UCSD-AML1 (cell line): Measurements from ENCODE around the gene ASIC3.
A peak's percentile ranks its signal among the peaks of the same experiment; 100 is the strongest.
"Not testable (repeated sequence)": the region's sequence is repeated elsewhere in the genome, so short reads cannot be mapped to it uniquely, and the experiment has no call there.

ENCODE experiments used
- DNase-seq: peaks from one replicate; lab custom pipeline; 2025; ENCODE audit not compliant: unreplicated experiment; lab: John Stamatoyannopoulos, UW

ASIC3 gene

DNA sequence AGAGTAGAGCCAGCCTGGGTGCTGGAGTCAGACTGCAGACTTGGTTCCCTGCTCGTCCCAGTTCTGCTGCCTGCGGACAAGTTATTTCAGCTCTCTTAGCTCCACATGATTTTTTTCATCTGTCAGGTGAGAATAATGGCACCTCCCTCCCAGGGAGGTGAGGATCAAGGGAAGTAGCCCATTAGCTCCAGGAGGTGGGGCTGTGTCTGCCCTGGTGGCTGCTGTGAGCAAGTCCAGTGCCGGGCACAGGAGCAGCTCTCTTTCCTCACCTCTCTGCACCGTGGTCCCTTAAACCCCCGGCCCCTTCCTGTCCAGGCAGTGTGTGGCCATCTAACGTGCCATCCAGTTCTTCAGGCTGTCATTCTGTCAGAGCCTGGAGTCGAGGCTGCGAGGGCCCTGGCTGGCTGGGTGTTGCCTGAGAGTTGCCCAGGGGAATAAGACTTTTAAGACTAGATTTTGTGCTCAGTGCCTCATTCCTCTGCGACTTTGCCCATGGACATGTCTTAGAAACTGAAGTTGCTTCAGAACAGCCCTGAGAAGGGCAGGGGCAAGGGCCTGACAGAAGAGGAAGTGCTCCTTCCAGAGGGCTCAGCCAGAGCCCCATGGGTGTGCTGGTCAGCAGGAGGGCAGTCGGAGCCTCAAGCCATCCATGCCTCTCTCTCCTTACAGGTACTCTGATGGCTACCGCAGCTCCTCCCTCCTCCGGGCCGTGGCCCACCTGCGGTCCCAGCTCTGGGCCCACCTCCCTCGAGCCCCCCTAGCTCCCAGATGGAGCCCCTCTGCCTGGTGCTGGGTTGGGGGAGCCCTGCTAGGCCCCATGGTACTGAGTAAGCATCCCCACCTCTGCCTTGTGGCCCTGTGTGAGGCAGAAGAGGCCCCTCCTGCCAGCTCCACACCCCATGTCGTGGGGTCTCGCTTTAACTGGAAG, 15.1 kb upstream of the ASIC3 start:
- no peak for DNase-seq

DNA sequence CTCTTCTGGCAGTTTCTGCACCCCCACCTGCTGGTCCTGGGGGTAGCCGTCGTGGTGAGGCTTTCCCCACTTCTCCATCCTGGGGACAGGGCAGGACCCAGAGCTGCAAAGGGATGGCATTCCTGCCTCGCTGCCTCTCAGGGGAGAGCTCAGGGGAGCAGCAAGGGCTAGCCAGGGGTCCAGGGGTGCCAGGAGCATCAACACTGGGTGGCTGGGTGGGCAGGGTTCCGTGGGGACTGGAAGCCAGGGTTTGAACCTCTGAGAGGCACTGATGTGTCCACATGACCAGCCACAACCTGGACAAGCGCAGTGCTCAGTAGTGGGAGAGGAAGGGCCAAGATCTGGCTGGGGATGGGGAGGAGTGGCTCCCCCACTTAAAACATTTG, 14.5 kb upstream of the ASIC3 start:
- DNase-seq = no peak

DNA sequence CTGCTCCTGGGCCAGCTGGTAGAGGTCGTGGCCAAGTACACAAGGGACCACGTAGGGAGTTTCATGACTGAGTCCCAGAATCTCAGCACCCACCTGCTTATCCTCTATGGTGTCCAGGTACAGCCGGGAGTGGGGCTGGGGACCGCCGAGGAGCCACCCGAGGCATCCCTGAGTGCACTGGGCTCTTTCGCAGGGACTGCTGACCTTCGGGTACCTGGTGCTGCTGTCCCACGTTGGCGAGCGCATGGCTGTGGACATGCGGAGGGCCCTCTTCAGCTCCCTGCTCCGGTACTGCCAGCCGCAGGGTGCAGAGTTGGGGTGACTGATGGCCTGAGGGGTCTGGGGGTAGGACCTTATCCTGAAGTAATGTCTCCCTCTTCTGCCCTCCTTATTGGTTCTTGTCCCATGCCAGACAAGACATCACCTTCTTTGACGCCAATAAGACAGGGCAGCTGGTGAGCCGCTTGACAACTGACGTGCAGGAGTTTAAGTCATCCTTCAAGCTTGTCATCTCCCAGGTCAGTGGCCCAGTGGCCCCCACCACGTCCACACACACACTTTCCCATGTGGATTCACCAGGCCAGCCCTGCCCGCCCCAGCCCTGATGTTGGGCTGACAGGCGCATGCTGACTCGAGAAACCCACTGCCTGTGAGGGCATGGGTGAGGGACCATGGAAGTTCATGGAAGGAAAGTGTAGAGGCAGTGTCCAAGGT, 13.9 kb upstream of the ASIC3 start:
- no peak for DNase-seq

DNA sequence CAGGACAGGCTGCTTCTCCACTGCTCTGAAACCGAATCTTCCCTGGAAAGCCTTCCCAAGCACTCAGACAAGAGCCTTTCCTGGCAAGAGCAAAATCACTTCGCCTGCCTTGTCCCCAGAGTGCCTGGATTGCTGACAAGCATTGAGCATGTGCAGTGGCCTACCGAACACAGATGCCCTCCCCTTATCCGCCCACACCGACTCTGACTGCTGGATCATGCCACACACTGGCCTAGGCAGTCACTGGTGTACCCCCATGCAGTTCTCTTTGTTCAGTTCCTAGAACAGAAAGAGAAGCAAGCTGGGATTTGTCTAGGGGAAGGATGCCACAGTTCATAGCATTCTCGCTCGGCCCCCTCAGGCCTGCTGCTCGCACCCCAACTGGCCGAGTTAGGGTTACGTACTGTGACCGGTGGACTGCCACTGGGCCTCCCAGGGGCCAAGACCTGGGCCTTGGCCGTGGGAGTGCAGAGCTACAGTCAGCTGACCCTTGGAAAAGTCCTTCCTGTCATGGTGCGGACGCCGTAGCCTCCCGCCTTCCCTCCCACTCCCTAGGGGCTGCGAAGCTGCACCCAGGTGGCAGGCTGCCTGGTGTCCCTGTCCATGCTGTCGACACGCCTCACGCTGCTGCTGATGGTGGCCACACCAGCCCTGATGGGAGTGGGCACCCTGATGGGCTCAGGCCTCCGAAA, 13.2 kb upstream of the ASIC3 start:
- DNase-seq = no peak

DNA sequence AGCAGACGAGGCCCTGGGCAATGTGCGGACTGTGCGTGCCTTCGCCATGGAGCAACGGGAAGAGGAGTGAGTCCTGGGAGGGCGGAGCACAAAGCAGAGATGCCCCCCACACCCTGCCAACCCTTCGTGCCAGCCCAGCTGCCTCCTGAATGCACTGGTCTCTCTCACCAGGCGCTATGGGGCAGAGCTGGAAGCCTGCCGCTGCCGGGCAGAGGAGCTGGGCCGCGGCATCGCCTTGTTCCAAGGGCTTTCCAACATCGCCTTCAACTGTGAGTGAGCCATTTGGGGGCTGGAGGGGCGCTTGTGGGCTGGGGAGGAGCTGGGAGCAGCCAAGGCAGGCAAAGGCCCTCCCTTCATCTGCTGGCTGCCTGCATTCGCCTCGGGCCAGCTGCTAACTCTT, 12.4 kb upstream of the ASIC3 start:
- DNase-seq = no peak

DNA sequence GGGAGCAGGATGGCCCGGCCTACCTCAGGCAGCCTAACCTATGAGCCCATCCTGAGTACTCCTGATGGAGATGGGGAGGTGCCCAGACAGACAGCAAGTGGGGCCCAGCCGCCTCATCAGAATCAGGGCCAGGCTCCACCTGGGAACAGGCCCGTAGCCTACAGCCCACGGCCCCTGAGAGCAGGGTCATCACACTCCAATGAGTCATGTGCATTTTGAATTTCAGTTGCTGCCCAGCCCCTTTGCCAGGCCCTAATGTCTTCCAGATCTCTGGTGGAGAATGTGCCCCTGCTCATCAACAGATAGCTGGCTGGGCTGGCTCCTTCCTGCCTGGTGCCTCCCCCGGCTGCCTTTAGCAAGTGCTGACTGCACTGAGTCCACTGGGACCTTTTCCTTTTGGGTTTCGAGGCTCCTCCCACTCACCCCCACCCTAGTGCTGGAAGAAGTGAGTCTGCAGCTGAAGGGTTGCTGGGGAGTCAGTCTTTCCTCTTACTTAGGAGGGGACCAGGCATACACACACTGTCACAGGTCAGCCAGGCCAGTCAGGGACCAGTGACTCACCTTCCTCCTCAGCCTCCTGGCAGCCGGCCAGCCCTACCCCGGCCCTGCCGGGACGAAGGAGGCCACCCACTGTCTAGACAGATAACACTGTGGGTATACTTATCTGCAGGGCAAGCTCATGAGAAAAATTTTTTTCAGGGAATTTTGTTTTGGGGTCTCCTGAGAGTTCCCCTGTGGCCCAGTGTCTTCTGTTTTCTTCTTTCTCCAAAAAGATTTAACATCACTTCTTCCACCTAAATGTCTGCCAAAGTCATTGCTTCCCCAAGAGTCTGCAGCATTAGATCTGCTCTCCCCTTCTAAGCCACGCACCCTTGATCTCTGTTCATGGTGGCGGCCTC, 9.1 kb upstream of the ASIC3 start:
- DNase-seq = peak; percentile 77

DNA sequence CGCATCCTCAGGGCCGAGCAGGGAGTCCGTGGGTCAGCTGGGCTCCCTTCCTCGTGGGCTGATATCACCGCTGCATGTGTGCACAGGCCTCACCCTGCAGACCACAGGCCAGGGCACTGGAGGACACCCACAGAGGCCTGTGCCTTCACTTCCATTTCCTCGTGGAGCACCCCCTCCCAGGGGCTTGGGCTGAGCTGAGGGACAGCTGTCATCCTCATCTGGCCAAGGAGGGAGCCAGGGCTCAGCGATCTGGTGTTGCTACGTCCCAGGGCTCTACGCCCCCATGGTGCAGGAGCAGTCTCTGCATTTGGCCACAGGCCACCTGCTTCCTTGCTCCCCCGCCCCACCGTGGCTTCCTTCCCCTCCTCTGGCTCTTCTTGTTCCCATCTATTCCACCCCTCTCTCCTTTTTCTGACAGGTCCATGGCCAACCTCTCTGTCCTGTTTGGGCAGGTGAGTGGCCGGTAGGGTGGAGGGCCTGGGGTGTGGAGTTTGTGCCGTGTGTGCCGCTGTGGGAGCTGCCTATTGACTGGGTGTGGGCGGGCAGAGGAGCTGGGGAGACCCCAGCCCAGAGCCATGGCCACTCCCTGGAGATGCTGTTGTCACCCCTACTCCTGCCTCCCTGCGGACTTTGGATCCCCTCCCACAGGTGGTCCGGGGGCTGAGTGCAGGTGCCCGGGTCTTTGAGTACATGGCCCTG, 8.3 kb upstream of the ASIC3 start:
- DNase-seq = peak; percentile 21

DNA sequence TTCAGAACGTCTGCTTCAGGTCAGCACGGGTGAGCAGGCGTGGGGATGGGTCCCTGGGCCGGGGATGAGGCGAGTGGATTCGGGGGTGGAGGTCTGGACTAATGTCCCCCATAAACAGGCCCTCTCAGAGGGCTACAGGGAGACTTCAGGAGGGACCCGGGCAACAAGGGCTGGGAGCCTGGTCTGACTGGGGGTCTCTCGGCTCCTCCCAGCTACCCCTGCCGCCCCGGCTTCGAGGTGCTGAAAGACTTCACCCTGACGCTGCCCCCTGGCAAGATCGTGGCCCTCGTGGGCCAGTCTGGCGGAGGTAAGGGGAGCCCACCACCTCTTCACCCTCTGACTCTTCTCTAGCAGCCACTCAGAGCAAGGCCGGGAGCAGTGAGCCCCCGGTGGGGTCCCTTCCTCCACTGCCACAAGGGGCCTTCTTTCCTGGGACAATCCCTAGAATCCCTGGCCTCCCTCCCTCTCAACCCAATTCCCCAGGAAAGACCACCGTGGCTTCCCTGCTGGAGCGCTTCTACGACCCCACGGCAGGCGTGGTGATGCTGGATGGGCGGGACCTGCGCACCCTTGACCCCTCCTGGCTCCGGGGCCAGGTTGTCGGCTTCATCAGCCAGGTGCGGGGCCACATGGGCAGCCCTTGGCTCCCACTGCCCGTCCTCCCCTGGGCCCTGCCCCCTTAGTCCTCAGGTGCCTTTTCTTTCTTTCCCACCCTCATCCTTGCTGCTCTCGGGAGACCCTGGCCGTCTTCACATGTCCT, 7.5 kb upstream of the ASIC3 start:
- no peak for DNase-seq

DNA sequence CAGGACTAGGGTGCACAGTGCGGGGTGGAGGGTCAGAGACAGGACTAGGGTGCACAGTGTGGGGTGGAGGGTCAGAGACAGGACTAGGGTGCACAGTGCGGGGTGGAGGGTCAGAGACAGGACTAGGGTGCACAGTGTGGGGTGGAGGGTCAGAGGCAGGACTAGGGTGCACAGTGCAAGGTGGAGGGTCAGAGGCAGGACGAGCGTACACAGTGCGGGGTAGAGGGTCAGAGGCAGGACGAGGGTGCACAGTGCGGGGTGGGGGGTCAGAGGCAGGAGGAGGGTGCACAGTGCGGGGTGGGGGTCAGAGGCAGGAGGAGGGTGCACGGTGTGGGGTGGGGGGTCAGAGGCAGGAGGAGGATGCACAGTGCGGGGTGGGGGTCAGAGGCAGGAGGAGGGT, 4.9 kb upstream of the ASIC3 start:
- DNase-seq = not testable (repeated sequence)

DNA sequence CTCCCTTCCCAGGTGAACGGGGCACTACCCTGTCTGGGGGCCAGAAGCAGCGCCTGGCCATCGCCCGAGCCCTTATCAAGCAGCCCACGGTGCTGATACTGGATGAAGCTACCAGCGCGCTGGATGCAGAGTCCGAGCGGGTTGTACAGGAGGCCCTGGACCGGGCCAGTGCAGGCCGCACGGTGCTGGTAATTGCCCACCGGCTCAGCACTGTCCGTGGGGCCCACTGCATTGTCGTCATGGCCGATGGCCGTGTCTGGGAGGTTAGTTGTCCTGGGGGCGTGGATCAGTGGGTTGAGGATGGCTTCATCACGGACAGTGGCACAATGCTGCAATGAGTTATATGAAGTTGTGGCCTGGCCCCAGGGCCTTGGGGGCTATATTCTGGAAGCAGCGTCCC, 4.4 kb upstream of the ASIC3 start:
- no peak for DNase-seq

DNA sequence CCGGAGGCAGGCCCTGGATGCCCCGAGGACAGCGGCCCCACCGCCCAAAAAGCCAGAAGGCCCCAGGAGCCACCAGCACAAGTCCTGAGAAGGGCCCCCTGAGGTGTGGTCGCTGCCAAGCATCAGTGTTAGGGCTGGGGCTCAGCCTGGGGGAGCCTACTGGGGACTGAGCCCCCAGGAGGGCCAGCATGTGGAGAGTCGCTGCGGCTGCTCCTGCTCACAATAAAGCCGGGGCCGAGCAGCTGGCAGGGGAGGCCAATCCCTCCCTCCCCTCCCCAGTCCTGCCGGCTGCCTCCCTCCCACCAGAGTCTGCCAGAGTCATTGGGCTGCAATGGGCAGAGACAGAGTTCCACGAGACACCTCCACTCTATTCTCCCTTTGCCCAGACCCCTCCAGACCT, 3.1 kb upstream of the ASIC3 start:
- no peak for DNase-seq

DNA sequence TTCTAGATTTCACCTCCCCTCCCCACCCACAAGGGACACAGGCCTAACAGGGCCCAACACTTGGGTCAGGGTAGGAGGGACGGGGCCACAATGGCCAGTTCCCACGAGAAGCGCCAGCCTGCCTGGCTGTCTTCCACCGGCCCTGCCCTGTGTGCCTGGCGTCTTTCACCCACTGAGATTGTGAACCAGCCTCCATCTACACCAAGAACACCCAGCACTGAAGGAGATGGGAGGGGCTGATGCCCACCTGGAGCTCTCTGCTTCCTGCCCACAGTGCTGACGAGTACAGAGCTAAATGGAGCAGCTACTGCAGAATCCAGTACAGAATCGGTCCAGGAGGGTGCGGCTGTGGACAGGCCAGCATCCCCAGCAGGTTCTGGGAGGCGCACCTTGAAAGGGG, 2.4 kb upstream of the ASIC3 start:
- no peak for DNase-seq

DNA sequence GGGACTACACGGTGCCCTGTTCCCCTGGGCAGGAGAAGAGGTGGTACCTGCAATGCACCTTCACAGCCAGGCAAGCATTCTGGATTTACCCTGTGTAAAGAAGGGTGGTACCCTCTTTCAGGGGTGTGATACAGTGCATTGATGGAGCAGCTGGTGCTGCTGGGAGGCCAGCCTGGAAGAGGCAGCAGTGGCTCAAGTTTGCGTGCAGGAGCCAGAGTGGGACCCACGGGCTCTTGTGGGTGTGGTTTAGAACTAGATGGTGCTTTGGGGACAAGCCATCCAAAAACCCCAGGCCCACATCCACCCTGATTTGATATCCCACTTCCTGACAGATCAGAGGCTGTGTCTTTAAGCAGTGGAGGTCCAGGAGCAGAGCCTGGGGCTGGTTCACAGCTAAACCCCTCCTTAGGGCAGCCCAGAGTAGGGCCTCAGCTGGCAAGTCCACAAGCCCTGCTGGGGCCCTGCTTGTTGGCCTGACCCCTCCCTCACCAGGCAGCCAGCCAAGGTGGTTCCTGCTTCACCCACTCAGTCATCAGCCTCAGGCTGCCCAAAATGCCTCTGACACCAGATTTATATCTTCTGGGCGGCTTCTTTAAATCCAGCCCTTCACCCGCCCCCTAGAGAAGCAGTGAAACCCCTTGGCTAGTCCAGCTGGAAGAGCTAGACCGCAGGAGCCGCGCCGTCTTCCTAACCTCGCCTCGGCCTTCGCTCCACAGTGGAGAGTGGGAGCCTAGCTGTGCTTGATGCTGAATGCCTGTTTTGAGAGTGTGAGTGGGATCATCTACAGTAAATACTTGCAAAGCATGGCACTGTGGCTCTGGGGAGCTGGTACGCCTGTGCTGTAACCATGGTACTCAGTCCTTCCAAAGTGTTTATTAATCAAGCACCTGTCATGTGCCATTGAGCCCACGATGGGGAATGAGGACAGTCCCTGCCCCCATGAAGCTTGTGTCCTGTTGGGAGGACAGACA, 1.4 kb upstream of the ASIC3 start:
- DNase-seq = no peak

DNA sequence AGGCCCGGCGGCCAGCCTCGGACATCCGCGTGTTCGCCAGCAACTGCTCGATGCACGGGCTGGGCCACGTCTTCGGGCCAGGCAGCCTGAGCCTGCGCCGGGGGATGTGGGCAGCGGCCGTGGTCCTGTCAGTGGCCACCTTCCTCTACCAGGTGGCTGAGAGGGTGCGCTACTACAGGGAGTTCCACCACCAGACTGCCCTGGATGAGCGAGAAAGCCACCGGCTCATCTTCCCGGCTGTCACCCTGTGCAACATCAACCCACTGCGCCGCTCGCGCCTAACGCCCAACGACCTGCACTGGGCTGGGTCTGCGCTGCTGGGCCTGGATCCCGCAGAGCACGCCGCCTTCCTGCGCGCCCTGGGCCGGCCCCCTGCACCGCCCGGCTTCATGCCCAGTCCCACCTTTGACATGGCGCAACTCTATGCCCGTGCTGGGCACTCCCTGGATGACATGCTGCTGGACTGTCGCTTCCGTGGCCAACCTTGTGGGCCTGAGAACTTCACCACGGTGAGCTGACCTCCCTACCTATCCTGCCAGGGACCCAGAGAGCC, 656 bp downstream of the ASIC3 start:
- no peak for DNase-seq

DNA sequence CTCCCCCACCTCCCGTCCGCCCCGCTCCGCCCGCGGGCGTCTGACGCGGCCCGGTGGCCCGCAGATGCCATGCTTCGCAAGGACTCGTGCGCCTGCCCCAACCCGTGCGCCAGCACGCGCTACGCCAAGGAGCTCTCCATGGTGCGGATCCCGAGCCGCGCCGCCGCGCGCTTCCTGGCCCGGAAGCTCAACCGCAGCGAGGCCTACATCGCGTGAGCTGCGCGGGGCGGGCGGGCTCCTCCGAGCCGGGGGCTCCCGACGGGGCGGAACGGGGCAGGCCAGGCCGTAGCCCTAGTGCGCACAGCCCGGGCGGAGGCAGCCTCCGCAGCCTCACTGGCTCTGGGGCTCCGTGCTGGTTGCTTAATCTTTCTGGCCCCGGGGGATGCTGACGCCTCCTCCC, 2.8 kb downstream of the ASIC3 start:
- no peak for DNase-seq

DNA sequence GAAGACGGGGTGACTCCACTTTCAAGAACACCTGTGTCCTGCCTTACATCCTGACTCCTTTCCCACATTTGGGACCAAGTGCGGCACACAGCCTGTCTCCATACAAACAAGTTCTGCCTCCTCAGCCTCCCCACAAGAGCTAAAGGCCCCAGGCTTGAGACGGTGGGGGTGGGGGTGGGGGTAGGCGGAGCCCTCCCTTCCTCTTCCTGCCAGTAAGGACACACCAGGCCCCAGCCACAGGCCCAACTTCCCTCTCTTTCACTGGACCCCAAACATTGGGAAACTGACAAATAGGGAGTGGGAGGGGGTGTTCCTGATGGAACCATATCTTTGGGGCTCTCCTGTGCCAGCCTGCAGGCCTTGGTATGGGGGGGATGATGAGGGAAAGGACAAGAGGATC, 4.8 kb downstream of the ASIC3 start:
- DNase-seq = peak; percentile 55

DNA sequence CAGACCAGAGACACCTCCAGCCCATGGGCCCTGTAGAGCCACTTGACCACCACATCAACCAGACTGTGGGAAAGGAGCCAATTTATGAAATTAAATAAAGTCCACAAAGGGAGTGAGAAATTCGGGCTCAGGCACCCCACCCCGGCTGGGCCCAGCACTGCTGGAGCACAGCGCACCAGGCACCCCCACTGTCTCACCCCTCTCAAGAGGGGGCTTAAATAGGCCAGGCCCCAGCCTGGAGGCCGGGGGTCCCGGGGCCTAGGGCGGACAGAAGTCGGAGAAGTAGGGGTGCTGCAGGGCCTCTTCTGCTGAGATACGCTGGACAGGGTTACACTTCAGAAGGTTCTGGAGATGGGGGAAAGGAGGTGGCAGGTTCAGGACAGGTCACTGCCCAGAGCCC, 5.4 kb downstream of the ASIC3 start:
- no peak for DNase-seq

DNA sequence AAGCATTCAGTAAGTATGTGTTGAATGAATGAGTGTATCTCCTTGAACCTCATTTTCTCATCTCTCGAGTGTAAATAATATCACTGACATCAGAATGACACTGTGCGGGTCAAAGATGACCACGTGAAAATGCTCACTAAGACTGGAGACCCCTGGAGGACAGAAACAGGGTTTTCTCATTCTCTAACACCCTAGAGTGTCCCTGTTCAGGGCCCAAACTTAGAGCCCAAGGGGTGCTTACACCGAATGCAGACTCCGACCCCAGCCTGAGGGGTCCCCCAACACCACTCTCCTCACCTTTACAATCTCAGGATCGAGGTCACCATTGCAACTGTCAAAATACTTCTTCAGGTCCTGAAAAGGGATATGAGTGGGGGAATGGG, 7.9 kb downstream of the ASIC3 start:
- no peak for DNase-seq
